Sigmoid colon (tissue), 7 donors: ENCODE measurements around the gene SYNDIG1. TPM values are rescaled to one million over a fixed set of nuclear protein-coding genes. Genes with fewer than 3 reads are reported as not detected.

Experiments
- DNase-seq: peaks from one replicate; pipeline ENCODE4 v3.0.0-alpha.2; 2019
- H3K27ac ChIP-seq, 4 donors: fragments of 200-600 bp; sonication (generic); one replicate each; pipeline ENCODE4 v1.5.1; 2016 to 2019; ENCODE audit warnings: mild to moderate bottlenecking in 1 of 4
- H3K27me3 ChIP-seq, 3 donors: fragments of 200-600 bp; sonication (generic); one replicate each; pipeline ENCODE4 v1.5.1; 2019; ENCODE audit warnings: mild to moderate bottlenecking in 1 of 3
- H3K36me3 ChIP-seq, 4 donors: fragments of 200-600 bp; sonication (generic); one replicate each; pipeline ENCODE4 v1.5.1; 2016 to 2019
- H3K4me1 ChIP-seq, 4 donors: fragments of 200-600 bp; sonication (generic); one replicate each; pipeline ENCODE4 v1.5.1; 2017 to 2019
- H3K4me3 ChIP-seq, 4 donors: fragments of 200-600 bp; sonication (generic); one replicate each; pipeline ENCODE4 v1.5.1; 2017 to 2019; ENCODE audit warnings: mild to moderate bottlenecking in 2 of 4, moderate library complexity in 1 of 4
- H3K9me3 ChIP-seq, 4 donors: fragments of 200-600 bp in 3 of 4; sonication (generic) in 3 of 4; one replicate each; pipeline versions ENCODE4 v1.5.1 to v1.6.1; 2013 to 2019
- EP300 ChIP-seq, 4 donors: sonication (generic); formaldehyde crosslinking; IDR thresholded peaks; one replicate each; pipeline ENCODE4 v1.6.1; 2017; ENCODE audit warnings: antibody characterized with exemption in 4 of 4
- POLR2A ChIP-seq, 2 donors: fragments of 450-650 bp; IDR thresholded peaks; one replicate each; pipeline ENCODE4 v1.6.1; 2016; ENCODE audit warnings: antibody characterized with exemption in 2 of 2, mild to moderate bottlenecking in 2 of 2, moderate library complexity in 2 of 2
- POLR2AphosphoS5 ChIP-seq, 4 donors: sonication (generic); formaldehyde crosslinking; IDR thresholded peaks; one replicate each; pipeline ENCODE4 v1.6.1; 2017; ENCODE audit warnings: antibody characterized with exemption in 4 of 4
- WGBS, 2 donors: extraction: QIAGEN DNeasy Blood & Tissue Kit; methylation state at CpG; one replicate each; pipeline ENCODE4 v1.1.7; 2013; 5-methylcytosine and 5-hydroxymethylcytosine counted together
- intact Hi-C: fragments of 100-400 bp; cut with DNase I; formaldehyde crosslinking; loops from one replicate; pipeline ENCODE4 v1.15.1; 2023
- polyA plus RNA-seq, 3 donors: library from polyadenylated mRNA; stranded (reverse); fragments of 200-250 nt; gene quantifications; one replicate each; pipeline ENCODE4 v1.2.3, GENCODE V29; 2013
- total RNA-seq, 4 donors: library from RNA; depleted of rRNA; stranded (reverse); fragments of >200 nt; gene quantifications; one replicate each; pipeline ENCODE4 v1.1.0, GENCODE V29; 2016
- TF ChIP-seq, protein P1 (sequence below), 4 experiments: fragments of 450-650 bp in 3 of 4; fragments of 200-600 bp in 1 of 4; IDR thresholded peaks; one replicate each; pipeline ENCODE4 v1.5.1; 2016 to 2019; ENCODE audit warnings: antibody characterized with exemption in 4 of 4, mild to moderate bottlenecking in 3 of 4, moderate library complexity in 2 of 4
- donor health status: healthy with polysubstance abuse.
- donor health status: Bipolar disorder and iron deficiency.
- donor health status: healthy.

The SYNDIG1 gene
- total and polyA plus RNA-seq, 7 donors: 0.16 to 0.69 (median 0.36) TPM; not detected in 2

DNA sequence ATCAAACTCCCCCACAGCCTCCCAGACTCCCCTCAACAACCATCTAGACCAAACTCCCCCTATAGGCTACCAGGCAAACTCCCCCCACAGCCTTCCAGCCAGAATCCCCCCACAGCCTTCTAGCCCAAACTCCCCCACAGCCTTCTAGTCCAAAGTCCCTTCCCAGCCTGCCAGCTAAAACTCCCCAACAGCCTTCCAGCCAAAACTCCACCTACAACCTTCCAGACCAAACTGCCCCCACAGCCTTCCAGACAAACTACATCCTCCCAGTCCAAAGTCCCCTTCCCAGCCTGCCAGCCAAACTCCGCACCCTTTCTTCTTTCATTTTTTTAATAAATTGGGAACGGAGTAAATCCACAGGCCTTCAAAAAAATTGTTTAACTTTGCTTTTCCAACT, 37.4 kb upstream of the SYNDIG1 start:
- DNase-seq: no peak
- 10 to 66% methylated on average over 2 of the region's 2 CpGs for WGBS, 2 donors

DNA sequence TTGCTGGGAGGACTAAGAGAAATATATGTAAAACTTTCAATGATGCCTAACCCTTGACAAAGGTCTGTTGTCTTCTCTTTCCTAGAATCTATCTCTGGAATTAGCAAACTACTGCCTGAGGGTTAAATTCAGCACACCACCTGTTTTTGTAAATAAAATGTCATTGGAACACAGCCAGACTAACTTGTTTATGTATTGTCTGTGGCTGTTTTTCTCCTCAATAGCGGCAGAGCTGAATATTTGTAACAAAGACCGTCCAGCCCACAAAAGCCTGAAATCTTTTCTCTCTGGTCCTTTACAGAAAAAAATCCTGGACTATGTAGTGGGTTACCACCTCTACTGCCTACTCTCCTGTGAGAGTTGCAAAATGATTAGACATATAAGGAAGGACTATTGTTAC, 33.3 kb upstream of the SYNDIG1 start:
- TF ChIP-seq POLR2AphosphoS5 (IDR thresholded peaks at IDR 0.05) (no peak), POLR2A (IDR thresholded peaks at IDR 0.05) (no peak), EP300 (IDR thresholded peaks at IDR 0.05) (no peak)
- TF ChIP-seq, protein P1, sequence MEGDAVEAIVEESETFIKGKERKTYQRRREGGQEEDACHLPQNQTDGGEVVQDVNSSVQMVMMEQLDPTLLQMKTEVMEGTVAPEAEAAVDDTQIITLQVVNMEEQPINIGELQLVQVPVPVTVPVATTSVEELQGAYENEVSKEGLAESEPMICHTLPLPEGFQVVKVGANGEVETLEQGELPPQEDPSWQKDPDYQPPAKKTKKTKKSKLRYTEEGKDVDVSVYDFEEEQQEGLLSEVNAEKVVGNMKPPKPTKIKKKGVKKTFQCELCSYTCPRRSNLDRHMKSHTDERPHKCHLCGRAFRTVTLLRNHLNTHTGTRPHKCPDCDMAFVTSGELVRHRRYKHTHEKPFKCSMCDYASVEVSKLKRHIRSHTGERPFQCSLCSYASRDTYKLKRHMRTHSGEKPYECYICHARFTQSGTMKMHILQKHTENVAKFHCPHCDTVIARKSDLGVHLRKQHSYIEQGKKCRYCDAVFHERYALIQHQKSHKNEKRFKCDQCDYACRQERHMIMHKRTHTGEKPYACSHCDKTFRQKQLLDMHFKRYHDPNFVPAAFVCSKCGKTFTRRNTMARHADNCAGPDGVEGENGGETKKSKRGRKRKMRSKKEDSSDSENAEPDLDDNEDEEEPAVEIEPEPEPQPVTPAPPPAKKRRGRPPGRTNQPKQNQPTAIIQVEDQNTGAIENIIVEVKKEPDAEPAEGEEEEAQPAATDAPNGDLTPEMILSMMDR (IDR thresholded peaks at IDR 0.05): no peak
- DNase-seq: no peak
- H3K4me3 ChIP-seq: no peak overlapping the region
- H3K36me3 ChIP-seq: no peaks in the 10 kb centered on the region
- WGBS, 2 donors: 40 to 74% methylated on average over 2 of the region's 2 CpGs
- peaks cover 0 to 19% (median 11%) of the 10 kb centered on the region in 4 donors for H3K4me1 ChIP-seq
- no peaks in the 10 kb centered on the region for H3K9me3 ChIP-seq
- peaks cover 0 to 23% (median 0%) of the 10 kb centered on the region in 3 donors for H3K27me3 ChIP-seq
- no peak overlapping the region for H3K27ac ChIP-seq
- intact Hi-C loops: no loop called here

More for the DNA sequence above, 37.4 kb upstream of the SYNDIG1 start:
- H3K4me1 ChIP-seq: peaks cover 0 to under 1% (median 0%) of the 10 kb centered on the region in 4 donors
- H3K27me3 ChIP-seq: peaks cover 0 to 41% (median 5%) of the 10 kb centered on the region in 3 donors
- no peak overlapping the region for H3K27ac ChIP-seq
- intact Hi-C loops: loop anchor here (5.0 kb wide), 1 partner anchor 50 kb away; no protein-coding TSS in a partner anchor
- no peaks in the 10 kb centered on the region for H3K9me3 ChIP-seq
- no peak overlapping the region for H3K4me3 ChIP-seq
- TF ChIP-seq EP300 (IDR thresholded peaks at IDR 0.05) (no peak), POLR2AphosphoS5 (IDR thresholded peaks at IDR 0.05) (no peak), POLR2A (IDR thresholded peaks at IDR 0.05) (no peak)
- TF ChIP-seq, protein P1 (IDR thresholded peaks at IDR 0.05): no peak
- H3K36me3 ChIP-seq: no peaks in the 10 kb centered on the region

DNA sequence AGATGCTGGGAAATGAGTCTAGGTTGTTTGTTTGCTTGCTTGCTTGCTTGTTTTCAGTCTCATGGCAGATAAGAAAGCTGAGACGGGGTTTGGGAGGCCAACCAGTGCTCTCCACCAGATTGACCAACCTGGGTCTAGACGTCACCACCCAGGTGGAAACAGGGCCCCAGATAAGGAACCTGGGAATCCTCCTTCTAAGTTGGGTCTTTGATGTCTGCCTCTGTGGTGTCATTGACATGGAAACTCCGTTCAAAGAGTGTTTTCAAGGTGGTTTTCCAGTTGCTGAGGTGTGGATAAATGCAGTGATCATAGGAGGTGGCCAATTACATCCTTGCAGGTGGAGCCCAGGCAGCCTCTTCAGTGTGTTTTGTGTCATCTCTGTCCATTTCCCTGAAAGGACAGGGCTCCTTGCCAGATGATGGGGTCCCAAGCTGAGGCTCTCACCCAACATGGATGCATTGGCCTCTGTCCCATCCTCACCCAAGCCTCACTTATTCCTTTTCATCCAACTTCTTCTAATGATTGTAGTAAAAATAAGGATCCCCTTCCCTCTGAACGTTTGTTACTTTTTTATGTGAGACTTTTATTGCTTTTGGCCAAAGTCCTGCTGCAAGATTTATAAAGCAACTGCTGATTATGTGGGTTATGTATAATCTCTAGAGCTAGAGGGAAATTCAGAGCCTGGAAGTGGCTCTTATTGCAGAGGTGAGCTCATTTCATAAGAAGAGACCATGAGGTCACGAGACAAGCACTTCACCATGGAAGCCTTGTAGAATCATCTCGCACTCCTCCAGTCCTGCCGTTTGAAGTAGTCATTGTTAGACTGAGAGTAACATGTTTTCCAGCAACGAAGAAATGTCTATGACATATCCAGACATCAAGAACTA, 32.0 kb upstream of the SYNDIG1 start:
- Histone ChIP-seq H3K27ac (no peak overlapping the region), H3K36me3 (no peaks in the 10 kb centered on the region), H3K4me3 (no peak overlapping the region), H3K4me1 (peaks cover 0 to 19% (median 11%) of the 10 kb centered on the region in 4 donors), H3K27me3 (peaks cover 0 to 29% (median 0%) of the 10 kb centered on the region in 3 donors), H3K9me3 (no peaks in the 10 kb centered on the region)
- intact Hi-C loops: no loop called here
- no peak for DNase-seq
- TF ChIP-seq, protein P1 (IDR thresholded peaks at IDR 0.05): no peak
- no peak for TF ChIP-seq POLR2A (IDR thresholded peaks at IDR 0.05)
- peak in 2 of 4 donors; percentile 43 to 50 for TF ChIP-seq POLR2AphosphoS5 (IDR thresholded peaks at IDR 0.05)
- WGBS, 2 donors: 13 to 54% methylated on average over 8 of the region's 8 CpGs

- no peak for DNase-seq
- peaks cover 0 to 19% (median 11%) of the 10 kb centered on the region in 4 donors for H3K4me1 ChIP-seq
- H3K4me3 ChIP-seq: no peak overlapping the region
- no peaks in the 10 kb centered on the region for H3K9me3 ChIP-seq
- no peak for TF ChIP-seq POLR2AphosphoS5 (IDR thresholded peaks at IDR 0.05)
- TF ChIP-seq EP300 (IDR thresholded peaks at IDR 0.05): no peak
- H3K27ac ChIP-seq: no peak overlapping the region
- intact Hi-C loops: no loop called here
- 90 to 91% methylated on average over 2 of the region's 2 CpGs for WGBS, 2 donors
- no peaks in the 10 kb centered on the region for H3K36me3 ChIP-seq
- H3K27me3 ChIP-seq: peaks cover 0 to 34% (median 5%) of the 10 kb centered on the region in 3 donors
Measured at GRCh38 chr20:24438331-24438730, 31.1 kb upstream of the SYNDIG1 start.

DNA sequence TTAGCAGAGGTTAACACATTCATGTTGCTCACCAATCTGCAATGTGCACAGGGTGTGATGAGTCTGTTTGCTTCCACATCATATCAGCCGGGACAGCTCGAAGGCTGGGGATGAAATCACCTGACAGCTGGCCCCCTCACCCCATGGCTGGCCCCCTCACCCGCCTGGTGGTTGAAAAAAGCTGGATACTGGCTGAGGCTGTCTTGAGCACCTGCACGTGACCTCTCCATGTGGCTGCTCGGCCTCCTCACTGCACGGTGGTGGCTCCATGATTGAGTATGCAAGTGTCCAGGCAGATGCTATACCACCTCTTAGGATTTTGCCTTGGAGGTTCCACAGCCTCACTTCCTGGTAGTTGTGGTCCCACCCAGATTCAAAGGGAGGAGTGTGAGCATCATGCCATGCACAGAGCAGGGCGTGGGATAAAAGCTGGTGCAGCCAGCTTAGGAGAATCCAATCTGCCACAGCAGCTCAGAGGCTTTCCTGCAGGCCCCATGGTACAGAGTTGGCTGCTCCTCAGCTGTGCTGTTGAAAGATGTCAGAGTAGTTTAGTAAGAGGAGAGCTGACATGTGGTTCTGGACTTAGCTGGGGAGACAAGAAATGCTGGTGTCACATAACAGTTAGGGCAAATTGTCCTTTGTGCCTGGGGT, 29.6 kb upstream of the SYNDIG1 start:
- Histone ChIP-seq H3K27me3 (peaks cover 0 to 39% (median 5%) of the 10 kb centered on the region in 3 donors), H3K4me1 (peaks cover 0 to 19% (median 11%) of the 10 kb centered on the region in 4 donors), H3K4me3 (no peak overlapping the region), H3K27ac (no peak overlapping the region), H3K36me3 (no peaks in the 10 kb centered on the region), H3K9me3 (no peaks in the 10 kb centered on the region)
- TF ChIP-seq POLR2A (IDR thresholded peaks at IDR 0.05): no peak
- no peak for TF ChIP-seq POLR2AphosphoS5 (IDR thresholded peaks at IDR 0.05)
- TF ChIP-seq EP300 (IDR thresholded peaks at IDR 0.05): no peak
- TF ChIP-seq, protein P1 (IDR thresholded peaks at IDR 0.05): no peak
- 84 to 90% methylated on average over 7 of the region's 7 CpGs for WGBS, 2 donors
- no peak for DNase-seq
- intact Hi-C loops: no loop called here
